GF-D8 (cell line): ENCODE measurements around the gene TRMT11.
"Not testable (repeated sequence)": the region's sequence is repeated elsewhere in the genome, so short reads cannot be mapped to it uniquely, and the experiment has no call there.

Experiments
- DNase-seq: peaks from one replicate; lab custom pipeline; 2025; lab: John Stamatoyannopoulos, UW

The TRMT11 gene

GRCh38 chr6:125986301-125987025, at the start of gene TRMT11:
Gene TRMT11 (plus strand): TSS chr6:125986540. CDS start chr6:125986551, 11 bp downstream.
- peak; percentile 73 for DNase-seq

- no peak for DNase-seq
Observed at GRCh38 chr6:125939026-125939425, 47.3 kb upstream of the TRMT11 start.

- DNase-seq, result no peak
Observed at GRCh38 chr6:125939791-125940190, 46.5 kb upstream of the TRMT11 start.

GRCh38 chr6:125940247-125941041, 45.9 kb upstream of the TRMT11 start:
- no peak for DNase-seq

GRCh38 chr6:125942672-125943527, 43.4 kb upstream of the TRMT11 start:
- no peak for DNase-seq

GRCh38 chr6:125943528-125944433, 42.6 kb upstream of the TRMT11 start:
- DNase-seq, result no peak

GRCh38 chr6:125944434-125944816, 41.9 kb upstream of the TRMT11 start:
- peak; percentile 72 for DNase-seq

GRCh38 chr6:125944896-125945295, 41.4 kb upstream of the TRMT11 start:
- DNase-seq, result no peak

GRCh38 chr6:125945378-125946141, 40.8 kb upstream of the TRMT11 start:
- peak; percentile 40 for DNase-seq

- no peak for DNase-seq
Observed at GRCh38 chr6:125947615-125948014, 38.7 kb upstream of the TRMT11 start.

GRCh38 chr6:125948455-125948854, 37.9 kb upstream of the TRMT11 start:
- DNase-seq, result no peak

GRCh38 chr6:125949069-125949468, 37.3 kb upstream of the TRMT11 start:
- DNase-seq, result no peak

GRCh38 chr6:125950293-125950692, 36.0 kb upstream of the TRMT11 start:
- no peak for DNase-seq

GRCh38 chr6:125950716-125951115, 35.6 kb upstream of the TRMT11 start:
- DNase-seq, result not testable (repeated sequence)

- DNase-seq, result no peak
Observed at GRCh38 chr6:125951323-125951722, 35.0 kb upstream of the TRMT11 start.

- no peak for DNase-seq
Observed at GRCh38 chr6:125952764-125953501, 33.4 kb upstream of the TRMT11 start.

GRCh38 chr6:125953502-125953875, 32.9 kb upstream of the TRMT11 start:
- no peak for DNase-seq

- no peak for DNase-seq
Observed at GRCh38 chr6:125954735-125955339, 31.5 kb upstream of the TRMT11 start.

GRCh38 chr6:125955973-125956372, 30.4 kb upstream of the TRMT11 start:
- DNase-seq, result no peak
